DMS79 (cell line): ENCODE data around the gene TTLL1.
"Not testable (repeated sequence)": the region's sequence is repeated elsewhere in the genome, so short reads cannot be mapped to it uniquely, and the experiment has no call there.

Source experiments
- DNase-seq: peaks from one replicate; lab custom pipeline; 2025; lab: John Stamatoyannopoulos, UW

Gene TTLL1

DNA sequence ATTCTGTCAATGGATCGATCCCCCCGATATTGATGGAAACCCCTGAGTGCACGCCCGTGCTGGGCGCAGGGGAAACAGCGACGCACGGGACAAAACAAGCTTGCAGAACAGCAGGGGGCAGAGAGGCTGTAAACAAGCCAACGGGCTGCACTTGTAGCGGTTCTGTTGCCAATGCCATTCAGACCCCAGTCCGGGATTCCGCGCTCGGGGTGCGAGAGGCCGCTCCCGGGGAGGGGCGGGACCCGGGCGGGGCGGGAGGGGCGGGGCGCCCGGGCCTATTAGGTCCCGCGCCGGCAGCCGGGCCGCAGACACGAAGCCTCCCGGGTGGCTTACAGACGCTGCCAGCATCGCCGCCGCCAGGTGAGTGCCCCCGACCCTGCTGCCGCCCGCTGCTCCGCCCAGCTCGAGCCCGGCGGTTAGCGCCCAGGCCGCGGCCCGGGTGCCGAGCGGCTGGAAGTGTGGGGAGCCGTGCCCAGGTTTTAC, 21.3 kb upstream of the TTLL1 start, which contains the start of gene BIK:
Gene BIK (plus strand): TSS at position 307 of the 483 bp plus-strand sequence. CDS start 13,273 bp downstream, outside the sequence.
- no peak for DNase-seq

DNA sequence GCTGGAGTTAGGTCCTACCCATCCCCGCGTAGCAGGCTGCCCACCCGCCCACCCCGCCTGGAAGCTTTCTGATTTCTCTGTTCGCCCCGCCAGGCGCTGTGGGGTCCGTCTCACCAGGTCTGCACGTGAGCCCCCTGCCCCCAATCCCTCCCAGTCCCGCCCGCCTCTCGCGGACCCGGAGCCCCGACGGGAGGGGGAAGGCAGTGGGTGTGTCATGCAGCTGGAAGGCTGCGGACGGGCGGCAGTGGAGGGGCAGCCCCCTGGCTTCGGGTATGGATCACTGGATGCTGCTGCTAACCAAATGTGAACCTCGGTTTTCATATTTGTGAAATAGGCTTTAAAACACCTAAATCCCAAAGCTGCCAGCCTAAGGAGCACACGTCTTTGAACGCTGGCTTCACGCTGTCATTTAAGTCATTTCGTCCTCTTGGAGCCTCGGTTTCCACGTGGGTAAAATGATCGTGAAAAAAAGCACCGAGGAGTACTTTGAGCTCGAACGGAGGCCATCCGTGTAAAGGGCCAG, 20.8 kb upstream of the TTLL1 start:
- no peak for DNase-seq

DNA sequence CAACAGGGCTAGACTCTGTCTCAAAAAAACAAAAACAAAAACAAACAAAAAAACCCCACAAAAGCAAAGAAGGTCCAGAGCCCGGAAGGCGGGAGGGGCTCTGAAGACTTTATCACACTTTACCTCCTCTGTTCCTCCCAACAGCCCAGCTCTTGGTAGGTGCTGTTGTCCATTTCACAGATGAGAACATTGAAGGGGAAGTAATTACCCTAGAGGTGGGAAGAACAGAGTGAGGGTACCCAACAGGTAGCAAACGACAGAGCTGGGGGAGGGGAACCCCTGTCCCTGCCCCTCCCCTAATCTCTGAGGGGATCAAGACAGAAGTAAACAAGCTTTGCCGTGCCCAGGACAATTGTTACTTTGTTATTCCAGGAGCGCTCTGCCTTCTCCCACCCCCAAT, 20.3 kb upstream of the TTLL1 start:
- no peak for DNase-seq

DNA sequence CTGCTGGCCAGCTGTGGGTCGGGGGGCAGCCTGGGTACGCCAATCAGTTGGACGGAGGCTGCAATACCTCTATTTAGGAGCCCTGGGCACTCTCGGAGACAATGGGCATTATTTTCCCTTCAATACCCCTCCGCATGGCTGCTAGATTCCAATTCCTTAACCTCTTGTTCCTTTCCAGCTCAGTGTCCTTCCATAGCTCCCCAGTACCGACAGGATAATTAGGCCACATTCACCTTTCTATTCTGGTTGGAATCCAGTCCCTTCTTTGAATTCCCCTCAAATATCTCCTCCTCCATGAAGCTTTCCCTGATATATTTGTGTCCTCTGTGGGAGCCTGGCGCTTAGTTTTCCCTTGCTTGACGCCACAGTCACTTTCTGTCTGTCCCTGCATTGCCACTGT, 17.1 kb upstream of the TTLL1 start:
- DNase-seq: no peak

DNA sequence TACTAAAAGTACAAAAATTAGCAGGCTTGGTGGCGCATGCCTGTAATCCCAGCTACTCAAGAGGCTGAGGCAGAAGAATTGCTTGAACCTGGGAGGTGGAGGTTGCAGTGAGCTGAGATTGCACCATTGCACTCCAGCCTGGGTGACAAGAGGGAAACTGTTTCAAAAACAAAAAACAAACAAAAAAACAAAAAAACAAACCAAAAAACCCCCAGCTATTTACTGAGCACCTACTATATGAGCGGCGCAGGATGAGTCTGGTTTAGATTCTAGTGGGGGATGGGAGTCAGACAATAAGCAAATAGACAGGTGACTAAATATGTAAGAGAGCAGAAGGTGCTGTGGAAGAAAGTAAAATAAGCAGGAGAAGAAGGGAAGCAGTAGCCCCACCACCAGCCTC, 15.8 kb upstream of the TTLL1 start:
- DNase-seq: not testable (repeated sequence)

DNA sequence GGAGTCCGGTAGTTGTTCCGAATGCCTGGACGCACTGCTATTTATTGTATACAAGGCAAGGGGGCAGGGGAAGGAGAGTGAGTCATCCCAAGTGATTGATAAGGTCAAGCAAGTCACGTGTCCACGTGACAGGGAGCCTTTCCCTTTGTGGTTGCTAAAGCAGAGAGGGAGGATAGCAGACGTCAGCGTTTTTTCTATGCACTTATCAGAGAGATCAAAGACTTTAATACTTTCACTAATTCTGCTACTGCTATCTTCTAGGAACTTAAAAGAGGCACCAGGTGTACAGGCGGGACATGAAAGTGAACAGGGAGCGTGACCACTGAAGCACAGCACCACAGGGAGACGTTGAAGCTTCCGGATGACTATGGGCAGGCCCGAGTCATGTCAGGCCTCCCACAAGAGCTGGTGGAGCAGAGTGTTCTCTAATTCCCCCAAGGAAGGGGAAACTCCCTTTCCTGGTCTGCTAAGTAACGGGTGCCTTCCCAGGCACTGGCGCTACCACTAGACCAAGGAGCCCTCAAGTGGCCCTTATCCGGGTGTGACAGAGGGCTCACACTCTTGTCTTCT, 14.9 kb upstream of the TTLL1 start:
- not testable (repeated sequence) for DNase-seq

DNA sequence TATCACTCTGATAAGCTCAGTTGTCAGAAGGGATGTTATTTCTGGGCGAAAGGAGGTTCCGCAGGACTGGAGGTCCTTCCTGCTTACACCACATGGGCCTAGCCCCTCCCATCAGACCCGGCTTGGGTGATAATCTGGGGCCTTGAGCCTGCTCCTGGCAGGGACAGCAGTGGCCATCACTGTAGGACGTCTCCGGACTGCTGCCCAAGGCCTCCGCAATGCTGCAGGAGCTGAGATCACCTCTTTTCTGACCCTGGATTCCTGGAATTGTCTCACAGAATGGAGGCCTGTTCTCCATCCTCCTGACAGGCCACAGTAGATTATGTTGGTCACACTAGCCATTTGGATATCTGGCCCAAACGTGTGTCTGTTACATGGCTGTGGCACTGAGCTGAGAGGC, 12.1 kb upstream of the TTLL1 start:
- no peak for DNase-seq

DNA sequence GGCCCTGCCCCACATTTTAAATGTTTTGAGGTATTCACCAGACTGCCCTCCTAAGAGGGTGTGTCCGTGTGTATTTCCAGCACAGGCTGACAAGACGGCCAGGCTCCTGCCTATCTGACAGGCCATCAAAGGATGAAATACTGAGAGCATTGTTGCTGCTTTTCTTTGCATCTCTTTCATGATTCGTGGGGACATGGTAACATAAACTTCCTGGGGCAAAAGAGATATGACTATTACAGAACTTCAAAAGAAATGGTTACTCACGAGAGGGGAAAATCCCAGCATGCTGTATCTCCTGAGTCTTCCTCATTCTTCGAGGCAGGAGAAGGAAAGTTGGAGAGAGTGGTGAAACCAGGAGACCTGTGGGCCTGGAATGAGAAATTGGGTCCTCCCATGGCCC, 11.0 kb upstream of the TTLL1 start:
- DNase-seq: no peak

DNA sequence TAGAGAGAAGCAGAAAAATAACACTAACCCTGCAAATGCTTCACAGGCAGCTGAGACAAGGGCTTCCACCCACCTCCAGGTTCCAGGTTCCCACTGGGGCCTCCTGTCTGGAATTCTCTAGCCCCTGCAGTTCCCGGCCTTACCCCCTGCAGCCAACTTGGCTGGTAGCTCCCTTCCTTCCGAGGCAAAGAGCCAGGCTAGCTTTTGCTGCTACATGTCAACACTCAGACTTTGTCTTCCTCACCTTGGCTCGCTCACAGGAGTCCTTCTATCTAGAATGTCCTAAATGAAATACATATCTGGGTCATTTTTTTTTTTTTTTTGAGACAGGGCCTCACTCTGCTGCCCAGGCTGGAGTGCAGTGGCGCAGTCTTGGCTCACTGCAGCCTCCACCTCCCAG, 9.9 kb upstream of the TTLL1 start:
- DNase-seq: no peak

DNA sequence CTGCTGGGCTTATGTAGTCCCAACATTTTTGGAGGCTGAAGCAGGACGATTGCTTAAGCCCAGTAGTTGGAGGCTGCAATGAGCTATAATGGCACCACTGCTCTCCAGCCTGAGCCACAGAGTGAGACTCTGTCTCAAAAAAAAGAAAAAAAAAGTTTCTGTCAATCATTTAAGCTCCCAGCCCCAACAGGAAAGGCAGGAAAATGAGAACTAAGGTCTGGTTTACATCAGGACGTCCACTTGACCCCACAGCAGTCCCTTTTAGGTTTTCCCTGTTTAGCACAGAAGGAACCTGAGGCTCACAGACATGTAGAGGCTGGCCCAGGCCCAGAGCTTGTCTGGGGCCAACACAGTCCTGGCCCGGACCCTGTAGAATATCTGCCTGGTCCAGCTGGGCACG, 9.2 kb upstream of the TTLL1 start:
- no peak for DNase-seq

DNA sequence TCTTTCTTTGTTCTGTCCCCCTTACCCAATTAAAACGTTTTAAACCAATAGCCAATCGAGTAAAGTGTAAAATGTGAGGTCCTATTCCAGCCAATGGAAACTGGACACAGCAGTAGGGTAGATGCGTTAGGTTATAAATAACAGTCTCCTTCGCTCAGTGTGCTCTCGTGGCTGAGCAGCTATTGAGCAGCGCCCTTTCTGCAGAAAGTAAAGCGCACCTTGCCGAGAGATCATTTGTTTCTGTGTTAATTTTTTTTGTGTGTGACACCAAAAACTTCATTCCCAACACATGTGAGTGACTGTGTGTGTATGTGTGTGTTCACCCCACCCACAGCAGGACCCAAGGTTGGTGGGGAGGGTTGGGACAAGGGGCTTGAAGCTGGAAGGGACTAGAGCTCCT, 7.2 kb upstream of the TTLL1 start:
- no peak for DNase-seq

DNA sequence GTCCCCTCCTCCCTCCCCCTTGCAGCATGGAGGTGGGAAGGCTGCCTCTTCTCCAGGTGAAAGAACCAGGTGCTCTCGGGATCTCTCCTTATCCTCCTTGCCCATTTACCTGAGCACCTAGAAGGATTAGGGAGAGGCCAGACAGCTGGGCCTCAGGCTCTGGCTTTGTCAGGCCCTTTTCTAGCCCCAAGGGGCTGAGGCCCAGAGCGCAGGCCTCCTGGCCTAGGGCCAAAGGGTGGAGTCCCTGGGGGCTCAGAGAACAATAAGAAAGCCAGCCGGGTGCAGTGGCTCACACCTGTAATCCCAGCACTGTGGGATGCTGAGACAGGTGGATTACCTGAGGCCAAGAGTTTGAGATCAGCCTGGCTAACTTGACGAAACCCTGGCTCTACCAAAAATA, 5.4 kb upstream of the TTLL1 start:
- DNase-seq: no peak

DNA sequence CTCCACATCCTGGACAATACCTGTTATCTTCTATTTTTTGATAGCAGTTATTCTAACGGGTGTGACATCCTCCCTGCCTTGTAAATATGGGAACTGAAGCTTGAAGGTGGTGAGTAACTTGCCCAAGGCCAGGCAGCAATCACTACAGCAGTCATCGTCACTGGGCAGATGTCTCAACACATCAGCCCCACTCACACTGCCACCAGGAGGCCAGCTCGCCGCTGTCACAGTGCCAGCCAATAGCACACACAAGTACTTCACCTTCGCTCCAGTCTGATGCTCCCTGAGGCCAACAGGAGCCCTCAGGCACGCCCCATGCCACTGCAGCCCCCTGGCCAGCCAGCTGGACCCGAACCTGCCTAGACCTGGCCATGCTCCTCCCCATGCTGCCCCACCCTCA, 4.9 kb upstream of the TTLL1 start:
- DNase-seq: peak; percentile 6

DNA sequence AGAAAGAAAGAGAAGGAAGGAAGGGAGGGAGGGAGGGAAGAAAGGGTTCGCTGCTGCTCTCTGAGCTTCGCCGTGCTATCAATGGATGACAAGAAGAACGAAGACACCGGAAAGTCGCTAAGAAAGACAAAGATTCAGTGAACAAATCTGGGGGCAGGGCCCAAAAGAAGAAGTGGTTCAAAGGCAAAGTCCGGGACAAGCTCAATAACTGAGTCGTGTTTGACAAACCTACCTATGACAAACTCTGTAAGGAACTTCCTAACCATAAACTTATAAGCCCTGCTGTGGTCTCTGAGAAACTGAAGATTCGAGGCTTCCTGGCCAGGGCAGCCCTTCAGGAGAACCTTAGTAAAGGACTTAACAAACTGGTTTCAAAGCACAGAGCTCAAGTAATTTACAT, 2.9 kb upstream of the TTLL1 start:
- no peak for DNase-seq

DNA sequence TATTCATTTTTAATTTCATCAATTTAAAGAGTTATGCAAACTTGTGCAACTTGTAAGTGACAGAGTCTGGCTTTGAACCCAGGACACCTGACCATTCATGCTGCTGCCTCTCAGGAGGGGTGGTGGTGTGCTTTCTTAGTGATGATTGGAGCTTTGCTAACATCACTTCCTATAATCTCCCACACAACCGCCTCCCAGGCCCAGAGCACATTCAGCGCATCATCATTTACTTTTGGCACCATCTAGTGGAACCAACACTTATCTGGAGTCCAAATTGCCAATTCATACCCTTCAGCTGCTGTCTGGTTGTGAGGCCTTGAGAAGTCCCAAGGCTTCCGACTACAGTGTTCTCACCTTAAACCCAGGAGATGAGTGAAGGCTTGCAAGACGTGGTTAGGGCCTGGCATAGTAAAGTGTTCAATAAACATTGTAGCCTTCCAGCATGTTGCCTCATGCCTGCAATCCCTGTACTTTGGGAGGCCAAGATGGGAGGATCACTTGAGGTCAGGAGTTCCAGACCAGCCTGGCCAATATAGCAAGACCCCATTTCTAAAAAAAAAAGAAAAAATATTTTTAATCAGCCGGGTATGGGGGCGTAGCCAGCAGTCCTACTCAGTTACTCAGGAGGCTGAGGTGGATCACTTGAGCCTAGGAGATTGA, 1.1 kb upstream of the TTLL1 start:
- no peak for DNase-seq

DNA sequence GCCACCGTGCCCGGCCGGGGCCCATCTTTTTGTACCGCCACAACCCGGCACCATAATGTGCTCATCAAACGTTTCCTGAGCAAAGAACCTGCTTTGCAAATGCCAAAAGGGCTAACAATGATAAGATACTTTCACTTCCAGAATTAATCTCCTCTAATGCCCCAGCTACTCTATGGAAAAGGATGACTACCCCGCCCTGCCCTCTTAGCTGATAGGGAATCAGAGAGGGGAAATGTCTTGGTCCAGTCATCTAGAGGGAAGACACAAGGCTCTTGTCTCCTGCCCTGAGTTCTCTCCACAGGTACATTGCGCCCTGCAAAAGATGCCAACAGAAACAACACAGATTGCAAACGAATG, 586 bp downstream of the TTLL1 start:
- no peak for DNase-seq

DNA sequence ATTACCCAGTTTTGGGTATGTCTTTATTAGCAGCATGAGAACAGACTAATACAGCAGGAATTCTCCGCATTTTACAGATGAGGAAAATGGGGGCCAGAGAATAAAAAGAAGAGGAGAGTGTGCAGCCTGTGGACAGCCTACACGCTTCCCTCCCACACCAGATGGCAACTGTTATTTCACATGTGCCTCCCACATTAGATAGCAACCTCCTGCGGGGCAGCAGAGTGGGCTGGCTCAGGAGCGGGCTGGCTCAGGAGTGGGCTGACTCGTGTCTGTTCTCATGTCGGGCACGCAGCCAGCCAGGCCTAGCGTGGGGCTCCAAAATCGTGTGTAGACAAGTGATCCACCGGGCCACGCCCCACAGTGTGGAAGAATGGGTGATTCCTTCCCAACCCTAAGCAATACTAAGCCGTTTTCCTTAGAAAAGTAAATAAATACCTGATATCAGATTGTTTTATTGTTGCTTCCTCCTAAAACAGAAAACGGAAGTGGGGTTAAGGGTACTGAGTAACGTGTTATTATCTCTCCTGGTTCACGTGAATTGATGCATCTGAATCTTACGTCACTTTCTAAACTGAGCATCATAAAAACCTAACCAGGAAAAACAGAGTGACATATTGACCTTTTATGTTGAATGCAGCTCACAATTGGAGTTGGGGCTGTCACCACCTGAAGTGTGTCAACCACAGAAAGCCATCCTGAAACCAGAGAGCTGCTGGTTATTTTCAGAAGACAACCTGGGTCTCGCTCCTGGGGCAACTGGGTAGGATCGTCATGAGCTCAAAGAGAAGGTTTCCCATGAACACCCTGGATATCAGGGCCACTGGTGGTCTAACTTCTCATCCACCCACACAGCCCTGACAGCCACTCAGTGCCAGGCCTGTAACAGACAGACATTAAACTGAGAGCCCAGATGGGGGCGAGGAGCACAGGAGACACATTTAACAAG, 3.3 kb downstream of the TTLL1 start:
- no peak for DNase-seq

DNA sequence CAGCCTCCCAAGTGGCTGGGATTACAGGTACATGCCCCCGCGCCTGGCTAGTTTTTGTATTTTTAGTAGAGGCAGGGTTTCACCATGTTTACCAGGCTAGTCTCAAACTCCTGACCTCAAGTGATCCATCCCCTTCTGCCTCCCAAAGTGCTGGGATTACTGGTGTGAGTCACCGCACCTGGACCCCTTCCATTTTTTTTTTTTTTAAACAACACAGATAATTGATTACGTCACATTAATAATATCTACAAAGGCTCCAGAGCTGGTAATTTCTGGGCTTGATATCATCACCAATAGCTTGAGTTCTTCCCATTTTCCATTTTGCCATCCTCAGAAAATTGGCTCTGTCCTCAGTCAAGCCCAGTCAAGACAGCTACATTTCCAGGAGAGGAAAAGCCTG, 7.2 kb downstream of the TTLL1 start:
- DNase-seq: no peak

DNA sequence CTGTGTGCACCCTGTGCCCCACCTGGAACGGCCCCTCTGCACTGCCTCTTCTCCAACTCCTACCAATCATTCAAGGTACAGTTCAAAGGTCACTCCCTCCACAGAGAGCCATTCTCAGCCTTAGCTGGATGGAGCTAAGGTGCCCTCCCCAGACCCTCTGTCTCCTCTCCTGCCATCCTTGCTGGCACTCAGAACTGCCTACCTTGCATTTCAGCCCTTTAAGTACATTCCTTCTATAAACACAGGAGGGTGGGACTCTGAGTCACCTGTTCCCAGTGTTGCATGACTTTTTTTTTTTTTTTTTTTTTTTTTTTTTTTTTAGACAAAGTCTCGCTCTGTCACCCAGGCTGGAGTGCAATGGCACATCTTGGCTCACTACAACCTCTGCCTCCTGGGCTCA, 8.6 kb downstream of the TTLL1 start:
- peak; percentile 34 for DNase-seq

DNA sequence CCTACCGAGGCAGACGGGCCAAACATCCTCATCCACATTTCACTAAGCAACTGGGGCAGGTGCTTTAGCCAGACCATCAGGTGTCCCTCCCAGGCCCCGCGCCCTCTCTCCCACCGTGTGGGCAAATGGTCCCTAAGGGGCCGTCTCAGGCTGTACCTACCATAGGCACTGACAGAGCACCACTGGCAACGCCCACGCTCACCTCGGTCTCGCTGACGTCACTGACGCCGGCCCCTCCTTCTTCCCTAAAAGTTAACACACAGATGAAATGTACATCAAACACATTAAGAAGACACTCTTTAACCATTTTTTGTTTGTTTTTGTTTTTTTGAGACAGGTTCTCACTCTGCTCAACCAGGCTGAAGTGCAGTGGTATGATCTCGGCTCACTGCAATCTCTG, 9.4 kb downstream of the TTLL1 start:
- no peak for DNase-seq

DNA sequence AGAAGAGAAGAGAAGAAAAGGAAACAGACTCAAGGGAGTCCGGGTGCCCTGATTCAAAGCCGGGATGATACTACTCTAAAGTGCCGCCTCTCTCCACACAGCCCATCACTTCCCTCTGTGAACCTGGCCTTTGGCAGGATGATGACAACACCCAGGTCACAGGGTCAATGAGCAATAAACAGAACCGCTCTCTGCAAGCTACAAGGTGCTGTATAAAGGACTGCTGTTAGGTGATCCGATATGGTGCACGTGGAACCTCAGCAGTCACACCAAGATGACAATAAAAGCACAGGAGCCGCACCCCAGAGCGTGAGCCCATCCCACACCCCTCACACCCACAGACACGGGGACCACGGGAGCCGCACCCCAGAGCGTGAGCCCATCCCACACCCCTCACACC, 10.7 kb downstream of the TTLL1 start:
- DNase-seq: no peak

DNA sequence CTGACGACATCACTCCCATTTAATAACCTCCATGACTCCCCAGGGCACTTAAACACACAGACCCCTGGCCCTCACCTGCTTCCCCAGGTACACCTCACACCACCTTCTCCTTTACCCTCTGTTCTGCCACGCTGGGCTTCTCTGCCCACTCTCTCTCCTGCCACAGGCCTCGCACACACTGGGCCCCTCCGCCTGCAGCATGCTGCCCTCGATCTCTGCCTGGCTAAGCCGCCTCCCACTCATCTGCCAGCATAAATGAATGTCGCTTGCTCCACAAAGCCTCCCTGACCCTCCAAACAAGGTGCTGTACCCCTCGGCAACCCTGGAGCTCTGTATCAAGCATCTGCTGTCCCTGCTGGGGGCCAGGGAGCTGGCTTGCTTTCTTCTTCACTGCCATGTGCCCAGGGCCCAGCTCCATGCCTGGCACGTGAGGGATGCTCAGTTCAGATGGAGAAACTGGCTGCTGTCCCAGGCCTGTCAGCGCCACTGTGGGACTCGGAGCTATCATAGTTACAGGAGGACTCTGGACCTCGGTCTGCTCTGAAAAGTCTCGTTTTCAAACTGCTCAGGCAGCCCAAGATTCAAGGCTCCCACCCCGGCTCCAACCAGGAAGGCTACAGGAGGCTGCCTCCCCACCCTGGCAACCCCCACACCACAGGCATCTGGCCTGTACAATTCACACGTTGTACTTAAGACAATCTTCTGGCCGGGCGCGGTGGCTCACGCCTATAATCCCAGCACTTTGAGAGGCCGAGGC, 11.9 kb downstream of the TTLL1 start:
- no peak for DNase-seq
